ENCODE data around the gene TCTN3. TPM values are rescaled to one million over a fixed set of nuclear protein-coding genes. Genes with fewer than 3 reads are reported as not detected.
A peak's percentile ranks its signal among the peaks of the same experiment; 100 is the strongest.

TCTN3 gene
- total and polyA plus RNA-seq, 2 of the 4 experiments (the other 2 are of a cell fraction): 26.9 to 35.1 TPM

DNA sequence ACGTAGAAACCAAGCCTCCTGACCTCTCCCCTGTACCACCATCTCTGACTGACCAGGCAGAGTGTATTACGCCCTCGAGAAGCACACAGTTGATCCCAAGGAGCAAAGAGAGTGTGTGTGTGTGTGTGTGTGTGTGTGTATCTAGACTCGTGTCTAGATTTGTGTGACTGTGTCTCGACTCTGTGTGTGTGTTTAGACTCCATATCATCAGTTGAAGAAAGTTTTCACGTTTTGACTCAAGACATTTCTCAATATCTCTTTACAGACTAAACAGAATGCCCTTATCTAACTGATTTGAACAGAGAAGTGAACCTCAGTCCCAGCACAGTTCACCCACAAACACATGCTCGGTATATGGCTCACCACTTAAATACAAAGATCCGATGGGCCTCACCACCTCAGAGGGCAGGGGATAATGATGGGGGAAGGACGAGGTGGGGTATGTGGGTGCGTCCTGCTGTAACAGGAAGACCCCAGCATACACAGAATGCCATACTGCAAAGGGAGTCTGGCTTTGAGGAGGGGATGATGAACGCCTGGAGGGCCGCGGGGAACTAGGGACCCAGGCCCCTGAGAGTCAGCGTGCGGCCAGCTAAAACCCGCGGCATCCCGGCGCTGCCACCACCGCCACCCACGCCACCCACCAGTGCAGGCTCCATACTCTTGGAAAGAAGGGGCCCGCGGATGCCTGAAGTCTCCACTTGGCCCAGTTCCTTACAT, 38.0 kb downstream of the TCTN3 start (continued):
- TF ChIP-seq, protein P1, sequence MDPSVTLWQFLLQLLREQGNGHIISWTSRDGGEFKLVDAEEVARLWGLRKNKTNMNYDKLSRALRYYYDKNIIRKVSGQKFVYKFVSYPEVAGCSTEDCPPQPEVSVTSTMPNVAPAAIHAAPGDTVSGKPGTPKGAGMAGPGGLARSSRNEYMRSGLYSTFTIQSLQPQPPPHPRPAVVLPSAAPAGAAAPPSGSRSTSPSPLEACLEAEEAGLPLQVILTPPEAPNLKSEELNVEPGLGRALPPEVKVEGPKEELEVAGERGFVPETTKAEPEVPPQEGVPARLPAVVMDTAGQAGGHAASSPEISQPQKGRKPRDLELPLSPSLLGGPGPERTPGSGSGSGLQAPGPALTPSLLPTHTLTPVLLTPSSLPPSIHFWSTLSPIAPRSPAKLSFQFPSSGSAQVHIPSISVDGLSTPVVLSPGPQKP (IDR thresholded peaks at IDR 0.05; ENCODE audit: borderline replicate concordance, low read depth, low read length): no peak
- peak; percentile 42; the same call in 1 of the 2 replicates for TF ChIP-seq CHD1 (IDR thresholded peaks at IDR 0.05; ENCODE audit: low read depth, low read length)

GRCh38 chr10:95653895-95654294, 39.8 kb downstream of the TCTN3 start:
- intact Hi-C loops (cut with micrococcal nuclease): no loop called here
- H2AK9ac ChIP-seq (replicated peaks; ENCODE audit: low read depth, low read length, poor library complexity): no peak overlapping the region
- H3K56ac ChIP-seq (ENCODE audit: extremely low read depth, insufficient read depth, low read length): no peak overlapping the region
- ATAC-seq (ENCODE audit: low read depth) (no peak), DNase-seq (no peak)
- H2AFZ ChIP-seq (replicated peaks; ENCODE audit: low read length, poor library complexity): no peak overlapping the region
- no peaks in the 10 kb centered on the region for H3K27me3 ChIP-seq (ENCODE audit: control insufficient read depth, insufficient read depth, low read length)
- H3K4me1 ChIP-seq (ENCODE audit: control insufficient read depth, insufficient read depth, low read length): peaks cover 2% of the 10 kb centered on the region; the same call in 1 of the 2 replicates
- no CpG with 5 or more reads among the region's 5 CpGs for WGBS, 2 experiments (ENCODE audit: extremely low coverage in 2 of 2, insufficient read length in 1 of 2)
- H3K9me1 ChIP-seq (ENCODE audit: insufficient read depth, low read length): 0 out of 2 replicates have a peak, but pooled peaks cover 6% of the 10 kb centered on the region
- no peak overlapping the region for H3K4me2 ChIP-seq (ENCODE audit: low read depth, low read length)
- H3K4ac ChIP-seq (ENCODE audit: low read depth, low read length): no peak overlapping the region
- dilution Hi-C loops (cut with HindIII; ENCODE audit: low sequenced_read_pairs, unreplicated experiment): no loop called here
- peaks cover 9% of the 10 kb centered on the region for H4K20me1 ChIP-seq (ENCODE audit: insufficient read depth, low read length)
- H3K9me3 ChIP-seq (ENCODE audit: control insufficient read depth, insufficient read depth, low read length): peaks cover 2% of the 10 kb centered on the region; the same call in 1 of the 2 replicates
- no peak overlapping the region for H4K8ac ChIP-seq (ENCODE audit: low read depth in 2 of 2, low read length in 2 of 2)
- H3K27ac ChIP-seq (ENCODE audit: insufficient read depth, low read length): no peak overlapping the region
- H3K23ac ChIP-seq (ENCODE audit: low read depth, low read length): 0 out of 2 replicates have a peak overlapping the region, but pooled peaks have one; percentile 48
- no TSS peak for BruUV-seq (replicated peaks)
- peaks cover 20% of the 10 kb centered on the region for H3K36me3 ChIP-seq (ENCODE audit: control insufficient read depth, insufficient read depth, low read length)
- no peak overlapping the region for H2BK120ac ChIP-seq (ENCODE audit: low read depth, low read length)
- H2BK20ac ChIP-seq (ENCODE audit: low read depth, low read length): no peak overlapping the region
- CTCF ChIA-PET: no interaction called here
- no peak overlapping the region for H4K91ac ChIP-seq (ENCODE audit: insufficient read depth, low read depth, low read length)
- peaks cover 10 to 50% of the 10 kb centered on the region in 2 experiments for H3K79me1 ChIP-seq (ENCODE audit: low read depth in 1 of 2, low read length in 2 of 2)
- H4K5ac ChIP-seq (ENCODE audit: low read depth, low read length): no peak overlapping the region
- H3K14ac ChIP-seq (replicated peaks; ENCODE audit: low read depth, low read length): no peak overlapping the region
- no peak overlapping the region for H2BK15ac ChIP-seq (ENCODE audit: low read depth, low read length)
- H3K9ac ChIP-seq (ENCODE audit: low read depth, low read length): no peak overlapping the region
- in situ Hi-C loops (cut with MboI; ENCODE audit: low sequenced_read_pairs): no loop called here
- POLR2A ChIA-PET (ENCODE audit: unreplicated experiment): no interaction called here
- no peak for TF ChIP-seq CEBPB (IDR thresholded peaks at IDR 0.05; ENCODE audit: low read depth, low read length)
- no peak for TF ChIP-seq SMC3 (IDR thresholded peaks at IDR 0.05; ENCODE audit: low read depth, low read length)
- no peak for TF ChIP-seq MAFK (IDR thresholded peaks at IDR 0.05; ENCODE audit: low read depth, low read length)
- no peak for TF ChIP-seq BHLHE40 (IDR thresholded peaks at IDR 0.05; ENCODE audit: low read depth, low read length)
- no peak for TF ChIP-seq POLR2A (IDR thresholded peaks at IDR 0.05; ENCODE audit: low read depth, low read length)
- TF ChIP-seq MAZ (IDR thresholded peaks at IDR 0.05; ENCODE audit: borderline replicate concordance, low read depth, low read length): no peak
- TF ChIP-seq RFX5 (IDR thresholded peaks at IDR 0.05; ENCODE audit: low read depth, low read length): no peak
- TF ChIP-seq, protein P1 (IDR thresholded peaks at IDR 0.05; ENCODE audit: borderline replicate concordance, low read depth, low read length): no peak
- TF ChIP-seq RAD21 (IDR thresholded peaks at IDR 0.05; ENCODE audit: low read length): no peak
- H2BK5ac ChIP-seq (ENCODE audit: low read depth, low read length, poor library complexity, severe bottlenecking): no peak overlapping the region
- H3K4me3 ChIP-seq (ENCODE audit: insufficient read depth, low read depth, low read length): no peak overlapping the region
- no peak overlapping the region for H2AK5ac ChIP-seq (ENCODE audit: low read depth, low read length)
- H3K18ac ChIP-seq (ENCODE audit: low read depth, low read length): no peak overlapping the region
